ENCODE results near the gene CD200. TPM values are rescaled to one million over a fixed set of nuclear protein-coding genes. Genes with fewer than 3 reads are reported as not detected.
"Not testable (repeated sequence)": the region's sequence is repeated elsewhere in the genome, so short reads cannot be mapped to it uniquely, and the experiment has no call there.

Gene CD200
- total RNA-seq, 1 experiment from 2014 or later = not detected

- CTCF ChIA-PET = no interaction called here
Observed at GRCh38 chr3:112399064-112399463, 66.1 kb downstream of the CD200 start.

DNA sequence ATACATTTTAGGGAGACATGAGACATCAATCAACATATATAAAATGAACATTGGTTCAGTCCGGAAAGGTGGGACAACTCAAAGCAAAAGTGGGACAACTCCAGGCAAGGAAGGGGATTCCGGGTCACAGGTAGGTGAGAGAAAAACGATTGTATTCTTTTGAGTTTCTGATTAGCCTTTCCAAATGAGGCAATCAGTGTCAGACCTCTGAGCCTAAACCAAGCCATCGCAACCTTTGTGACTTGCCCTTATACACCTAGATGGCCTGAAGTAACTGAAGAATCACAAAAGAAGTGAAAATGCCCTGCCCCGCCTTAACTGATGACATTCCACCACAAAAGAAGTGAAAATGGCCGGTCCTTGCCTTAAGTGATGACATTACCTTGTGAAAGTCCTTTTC is 66.6 kb downstream of the CD200 start:
- ATAC-seq; H3K27me3 ChIP-seq (ENCODE audit: control insufficient read depth, insufficient read depth, low read length); H3K9me3 ChIP-seq (ENCODE audit: control insufficient read depth, insufficient read depth, low read depth, low read length); BruUV-seq (replicated peaks); CTCF ChIA-PET; H3K27ac ChIP-seq (ENCODE audit: low read length); DNase-seq (ENCODE audit: low read depth, low spot score); H3K4me1 ChIP-seq (ENCODE audit: control insufficient read depth, insufficient read depth, low read length); in situ Hi-C loops (cut with HindIII; ENCODE audit: low pct_unique_long_range_greater_than_20kb, low sequenced_read_pairs); H3K36me3 ChIP-seq (ENCODE audit: control insufficient read depth, insufficient read depth, low read length); H3K4me3 ChIP-seq (ENCODE audit: low read depth in 2 of 2, low read length in 2 of 2); POLR2A ChIA-PET; intact Hi-C loops (cut with micrococcal nuclease; ENCODE audit: unreplicated experiment): not testable (repeated sequence)

More at GRCh38 chr3:112399064-112399463, 66.1 kb downstream of the CD200 start:
- no peaks in the 10 kb centered on the region for H3K4me1 ChIP-seq (ENCODE audit: control insufficient read depth, insufficient read depth, low read length)
- H3K9me3 ChIP-seq (ENCODE audit: control insufficient read depth, insufficient read depth, low read depth, low read length) = no peaks in the 10 kb centered on the region
- H3K27ac ChIP-seq (ENCODE audit: low read length) = no peak overlapping the region
- intact Hi-C loops (cut with micrococcal nuclease; ENCODE audit: unreplicated experiment) = no loop called here
- no TSS peak for BruUV-seq (replicated peaks)
- TF ChIP-seq REST (IDR thresholded peaks at IDR 0.05; ENCODE audit: insufficient read depth in 1 of 2, low read depth in 2 of 2, low read length in 1 of 2) (no peak), TCF7L2 (IDR thresholded peaks at IDR 0.05; ENCODE audit: low read depth, low read length) (no peak), SIN3A (IDR thresholded peaks at IDR 0.05; ENCODE audit: borderline replicate concordance, insufficient read depth, low read depth, low read length) (no peak), POLR2AphosphoS5 (IDR thresholded peaks at IDR 0.05; ENCODE audit: low read depth, low read length) (no peak)
- TF ChIP-seq, protein P1, sequence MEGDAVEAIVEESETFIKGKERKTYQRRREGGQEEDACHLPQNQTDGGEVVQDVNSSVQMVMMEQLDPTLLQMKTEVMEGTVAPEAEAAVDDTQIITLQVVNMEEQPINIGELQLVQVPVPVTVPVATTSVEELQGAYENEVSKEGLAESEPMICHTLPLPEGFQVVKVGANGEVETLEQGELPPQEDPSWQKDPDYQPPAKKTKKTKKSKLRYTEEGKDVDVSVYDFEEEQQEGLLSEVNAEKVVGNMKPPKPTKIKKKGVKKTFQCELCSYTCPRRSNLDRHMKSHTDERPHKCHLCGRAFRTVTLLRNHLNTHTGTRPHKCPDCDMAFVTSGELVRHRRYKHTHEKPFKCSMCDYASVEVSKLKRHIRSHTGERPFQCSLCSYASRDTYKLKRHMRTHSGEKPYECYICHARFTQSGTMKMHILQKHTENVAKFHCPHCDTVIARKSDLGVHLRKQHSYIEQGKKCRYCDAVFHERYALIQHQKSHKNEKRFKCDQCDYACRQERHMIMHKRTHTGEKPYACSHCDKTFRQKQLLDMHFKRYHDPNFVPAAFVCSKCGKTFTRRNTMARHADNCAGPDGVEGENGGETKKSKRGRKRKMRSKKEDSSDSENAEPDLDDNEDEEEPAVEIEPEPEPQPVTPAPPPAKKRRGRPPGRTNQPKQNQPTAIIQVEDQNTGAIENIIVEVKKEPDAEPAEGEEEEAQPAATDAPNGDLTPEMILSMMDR (IDR thresholded peaks at IDR 0.05) = no peak
- no peaks in the 10 kb centered on the region for H3K36me3 ChIP-seq (ENCODE audit: control insufficient read depth, insufficient read depth, low read length)
- POLR2A ChIA-PET = no interaction called here
- ATAC-seq = no peak
- DNase-seq (ENCODE audit: low read depth, low spot score) = no peak
- no peak overlapping the region for H3K4me3 ChIP-seq (ENCODE audit: low read depth in 2 of 2, low read length in 2 of 2)
- in situ Hi-C loops (cut with HindIII; ENCODE audit: low pct_unique_long_range_greater_than_20kb, low sequenced_read_pairs) = no loop called here
- H3K27me3 ChIP-seq (ENCODE audit: control insufficient read depth, insufficient read depth, low read length) = no peaks in the 10 kb centered on the region

DNA sequence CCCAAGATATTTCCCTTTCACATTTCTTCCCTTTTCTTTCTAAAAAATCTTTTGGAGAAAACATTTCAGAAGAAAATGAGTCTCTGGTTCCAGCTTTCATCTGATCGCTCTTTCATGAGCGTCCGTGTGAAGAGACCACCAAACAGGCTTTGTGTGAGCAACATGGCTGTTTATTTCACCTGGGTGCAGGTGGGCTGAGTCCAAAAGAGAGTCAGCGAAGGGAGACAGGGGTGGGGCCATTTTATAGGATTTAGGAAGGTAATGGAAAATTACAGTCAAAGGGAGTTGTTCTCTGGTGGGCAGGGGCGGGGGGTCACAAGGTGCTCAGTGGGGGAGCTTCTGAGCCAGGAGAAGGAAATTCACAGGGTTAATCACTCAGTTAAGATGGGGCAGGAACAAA is 67.4 kb downstream of the CD200 start:
- ATAC-seq; H3K4me3 ChIP-seq (ENCODE audit: low read depth in 2 of 2, low read length in 2 of 2); CTCF ChIA-PET; BruUV-seq (replicated peaks); H3K27me3 ChIP-seq (ENCODE audit: control insufficient read depth, insufficient read depth, low read length); H3K27ac ChIP-seq (ENCODE audit: low read length); POLR2A ChIA-PET; DNase-seq (ENCODE audit: low read depth, low spot score); in situ Hi-C loops (cut with HindIII; ENCODE audit: low pct_unique_long_range_greater_than_20kb, low sequenced_read_pairs); H3K4me1 ChIP-seq (ENCODE audit: control insufficient read depth, insufficient read depth, low read length); H3K36me3 ChIP-seq (ENCODE audit: control insufficient read depth, insufficient read depth, low read length); intact Hi-C loops (cut with micrococcal nuclease; ENCODE audit: unreplicated experiment); H3K9me3 ChIP-seq (ENCODE audit: control insufficient read depth, insufficient read depth, low read depth, low read length): not testable (repeated sequence)
